GM18873 (cell line): Measurements from ENCODE around the gene GOLGA7B.

Experiments used
- ATAC-seq: cut with Tn5 transposase; IDR thresholded peaks from one replicate; pipeline ENCODE4 v1.9.1; 2021; ENCODE audit warnings: mild to moderate bottlenecking, moderate library complexity, moderate number of reproducible peaks; ENCODE audit not compliant: unreplicated experiment, low FRiP score

The GOLGA7B gene

DNA sequence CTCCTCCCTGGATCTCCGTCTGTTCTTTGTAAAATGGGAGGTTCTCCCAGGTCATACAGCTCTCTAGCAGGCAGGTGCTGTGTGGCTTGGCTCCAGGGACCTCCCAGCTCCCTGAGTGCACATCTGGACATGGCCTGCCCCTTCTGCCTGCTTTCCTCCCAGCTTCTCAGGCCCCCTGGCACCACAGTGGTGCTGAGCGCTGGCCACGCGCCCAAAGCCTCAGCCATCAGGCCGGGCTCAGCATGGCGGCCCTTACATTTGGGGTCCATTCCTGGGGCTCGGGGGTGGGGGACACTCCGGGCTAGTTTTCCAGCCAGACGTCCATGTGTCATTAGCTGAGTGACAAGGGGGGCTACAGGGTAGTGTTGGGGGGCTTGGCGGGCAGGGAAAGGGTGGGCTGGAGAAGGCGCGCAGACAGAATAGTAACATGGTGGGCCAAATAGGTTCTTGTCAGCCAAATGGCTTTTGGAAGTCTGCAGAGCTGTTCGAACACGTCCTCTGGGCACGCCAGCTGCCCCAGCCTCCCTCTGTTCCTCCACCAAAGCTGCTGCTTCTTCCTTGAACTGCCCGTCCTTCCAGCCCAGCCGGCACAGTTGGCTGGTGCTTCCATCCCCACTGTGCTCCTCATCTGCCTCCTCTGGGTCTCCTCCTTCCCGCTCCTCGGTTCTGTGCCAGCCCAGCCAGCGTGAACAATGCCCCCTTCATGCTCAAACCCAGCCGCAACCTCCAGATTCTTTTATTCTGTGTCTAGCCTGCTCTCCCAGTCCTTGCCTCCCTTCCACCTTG lies 65.9 kb downstream of the GOLGA7B start:
- ATAC-seq, result no peak

DNA sequence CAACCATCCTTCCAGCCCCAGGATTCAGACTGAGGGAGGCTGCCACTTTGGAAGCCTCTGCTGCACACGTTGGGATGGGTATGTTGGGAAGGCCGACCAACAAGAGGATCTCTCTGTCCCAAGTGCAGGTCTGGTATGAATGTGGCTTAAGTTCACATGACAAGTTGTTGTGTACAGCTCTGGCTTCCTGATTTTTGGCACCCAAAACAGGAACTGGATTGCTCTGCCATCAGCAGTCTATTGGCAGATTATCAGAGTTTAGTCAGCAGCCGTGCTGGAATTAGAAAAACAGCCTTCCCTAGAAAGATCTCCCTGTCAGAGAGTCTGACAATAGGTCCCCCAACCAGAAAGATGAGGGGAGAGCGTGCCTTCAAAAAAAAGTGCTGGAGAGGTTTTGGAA lies 66.9 kb downstream of the GOLGA7B start:
- ATAC-seq, result no peak

DNA sequence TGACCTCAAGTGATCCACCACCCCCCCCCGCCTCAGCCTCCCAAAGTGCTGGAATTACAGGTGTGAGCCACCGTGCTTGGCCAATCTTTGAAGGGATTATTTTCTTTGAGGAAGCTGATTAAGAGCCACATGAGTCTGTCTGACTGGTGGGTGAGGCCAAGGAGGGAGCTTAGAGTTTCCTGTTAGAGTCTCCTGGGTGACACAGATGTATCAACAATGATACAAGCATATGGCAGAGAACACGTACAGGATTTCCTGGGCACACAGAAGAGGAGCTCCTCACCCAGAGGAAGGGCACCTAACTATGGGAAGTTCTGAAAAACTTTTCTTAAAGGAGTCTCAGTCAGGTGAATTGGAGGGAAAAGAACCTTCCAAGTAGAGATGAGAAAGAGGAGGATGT lies 69.4 kb downstream of the GOLGA7B start:
- ATAC-seq, result no peak

DNA sequence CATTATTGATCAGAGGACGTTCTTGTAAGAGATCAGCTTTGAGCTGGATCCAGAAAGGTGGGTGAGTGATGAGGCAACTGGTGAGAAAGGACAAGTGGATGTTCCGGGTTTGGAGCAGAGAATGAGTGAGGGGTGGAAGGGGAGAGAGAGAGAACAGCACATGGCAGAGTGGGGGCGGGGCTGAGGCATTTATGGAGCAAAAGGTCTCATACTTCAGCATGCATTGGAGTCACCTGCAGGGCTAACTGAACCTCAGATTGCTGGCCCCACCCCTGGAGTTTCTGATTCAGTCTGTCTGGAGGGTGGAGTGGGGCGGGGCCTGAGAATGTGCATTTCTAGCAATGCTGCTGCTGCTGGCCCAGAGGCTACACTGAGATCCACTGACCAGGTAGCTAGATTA lies 71.2 kb downstream of the GOLGA7B start:
- ATAC-seq, result no peak
